Progenitor cell of endocrine pancreas (in vitro differentiated cells): Measurements from ENCODE around the gene AP1M2. TPM values are rescaled to one million over a fixed set of nuclear protein-coding genes. Genes with fewer than 3 reads are reported as not detected.

Experiments used
- DNase-seq: peaks from one replicate; pipeline ENCODE4 v3.0.0; 2021; ENCODE audit warnings: low spot score; ENCODE audit not compliant: unreplicated experiment
- H3K27ac Mint-ChIP-seq: 2 replicates; pipeline ENCODE4 v1.8.0; 2021; ENCODE audit warnings: mild to moderate bottlenecking, moderate library complexity, mixed read lengths
- H3K27me3 Mint-ChIP-seq: 2 replicates; pipeline ENCODE4 v1.8.0; 2021; ENCODE audit warnings: mixed read lengths
- H3K36me3 Mint-ChIP-seq: 2 replicates; pipeline ENCODE4 v1.8.0; 2022; ENCODE audit warnings: mixed read lengths; ENCODE audit not compliant: insufficient read depth
- H3K4me1 Mint-ChIP-seq: 2 replicates; pipeline ENCODE4 v1.8.0; 2021; ENCODE audit warnings: low read depth, mixed read lengths
- H3K4me3 Mint-ChIP-seq: 2 replicates; pipeline ENCODE4 v1.8.0; 2021; ENCODE audit warnings: low read depth, mild to moderate bottlenecking, moderate library complexity, mixed read lengths
- H3K9me3 Mint-ChIP-seq: 2 replicates; pipeline ENCODE4 v1.8.0; 2021; ENCODE audit warnings: low read depth, mixed read lengths
- CTCF ChIP-seq: fragments of 200-600 bp; sonication (generic); IDR thresholded peaks from one replicate; pipeline ENCODE4 v1.5.0; 2021; ENCODE audit warnings: antibody characterized with exemption, mild to moderate bottlenecking; ENCODE audit not compliant: unreplicated experiment
- total RNA-seq: library from RNA; stranded (reverse); gene quantifications from 2 replicates; pipeline ENCODE4 v1.2.1, GENCODE V29; 2021

The AP1M2 gene
- total RNA-seq, 1 donor from 2014 or later = 110 TPM

DNA sequence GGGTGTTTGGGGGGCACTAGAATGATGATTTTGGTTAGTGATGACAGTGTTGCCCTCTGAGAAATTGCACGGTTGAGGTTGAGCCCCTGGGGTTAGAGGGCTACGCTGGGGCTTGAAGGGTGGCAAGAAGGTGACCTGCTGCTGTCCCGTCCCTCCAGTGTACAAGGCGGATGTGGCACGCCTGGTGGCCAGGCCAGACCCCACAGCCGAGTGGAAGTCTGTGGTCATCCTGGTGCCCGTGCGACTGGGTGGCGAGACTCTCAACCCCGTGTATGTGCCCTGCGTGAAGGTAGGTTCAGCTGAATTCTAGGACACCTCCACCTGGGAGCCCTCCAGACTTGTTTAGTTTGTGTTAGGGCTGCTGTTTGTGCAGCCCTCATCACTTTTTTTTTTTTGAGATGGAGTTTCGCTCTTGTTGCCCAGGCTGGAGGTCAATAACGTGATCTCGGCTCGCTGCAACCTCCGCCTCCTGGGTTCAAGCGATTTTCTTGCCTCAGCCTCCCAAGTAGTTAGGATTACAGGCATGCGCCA, 38.3 kb downstream of the AP1M2 start:
- TF ChIP-seq CTCF = no peak

GRCh38 chr19:10546817-10547216, 40.3 kb downstream of the AP1M2 start:
- DNase-seq = no peak
- peaks cover 13% of the 10 kb centered on the region for H3K36me3 Mint-ChIP-seq
- H3K4me1 Mint-ChIP-seq = peaks cover 4% of the 10 kb centered on the region
- H3K27ac Mint-ChIP-seq = no peak overlapping the region
- no peak overlapping the region for H3K4me3 Mint-ChIP-seq
- no peak for TF ChIP-seq CTCF
- no peaks in the 10 kb centered on the region for H3K9me3 Mint-ChIP-seq
- H3K27me3 Mint-ChIP-seq = no peaks in the 10 kb centered on the region

More for the DNA sequence above, 38.3 kb downstream of the AP1M2 start:
- Mint-ChIP-seq H3K4me1 (peaks cover 2% of the 10 kb centered on the region), H3K9me3 (no peaks in the 10 kb centered on the region), H3K36me3 (peaks cover 18% of the 10 kb centered on the region), H3K27ac (no peak overlapping the region), H3K27me3 (no peaks in the 10 kb centered on the region), H3K4me3 (no peak overlapping the region)
- no peak for DNase-seq

DNA sequence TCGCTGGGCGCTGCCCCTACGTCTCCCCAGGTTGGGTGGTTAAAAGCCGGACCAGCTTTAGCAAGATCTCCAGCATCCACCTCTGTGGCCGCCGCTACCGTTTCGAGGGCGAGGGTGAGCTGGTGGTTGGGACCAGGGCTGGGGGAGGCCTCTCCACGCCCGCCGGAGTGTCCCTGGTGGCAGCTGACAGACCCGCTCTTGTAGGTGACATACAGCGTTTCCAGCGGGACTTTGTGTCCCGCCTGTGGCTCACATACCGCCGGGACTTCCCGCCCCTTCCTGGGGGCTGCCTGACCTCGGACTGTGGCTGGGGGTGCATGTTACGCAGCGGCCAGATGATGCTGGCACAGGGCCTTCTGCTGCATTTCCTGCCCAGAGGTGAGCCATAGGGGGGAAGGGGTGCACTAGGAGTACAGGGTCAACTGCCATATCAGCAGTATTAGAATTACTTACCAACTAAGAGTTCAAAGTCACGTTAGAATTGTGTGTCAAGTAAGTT, 42.3 kb downstream of the AP1M2 start:
- no peak for DNase-seq
- Mint-ChIP-seq H3K36me3 (peaks cover 2% of the 10 kb centered on the region), H3K4me1 (peaks cover 4% of the 10 kb centered on the region), H3K9me3 (no peaks in the 10 kb centered on the region), H3K27ac (peak overlapping the region; percentile 56), H3K4me3 (peak overlapping the region; percentile 82), H3K27me3 (no peaks in the 10 kb centered on the region)
- no peak for TF ChIP-seq CTCF

DNA sequence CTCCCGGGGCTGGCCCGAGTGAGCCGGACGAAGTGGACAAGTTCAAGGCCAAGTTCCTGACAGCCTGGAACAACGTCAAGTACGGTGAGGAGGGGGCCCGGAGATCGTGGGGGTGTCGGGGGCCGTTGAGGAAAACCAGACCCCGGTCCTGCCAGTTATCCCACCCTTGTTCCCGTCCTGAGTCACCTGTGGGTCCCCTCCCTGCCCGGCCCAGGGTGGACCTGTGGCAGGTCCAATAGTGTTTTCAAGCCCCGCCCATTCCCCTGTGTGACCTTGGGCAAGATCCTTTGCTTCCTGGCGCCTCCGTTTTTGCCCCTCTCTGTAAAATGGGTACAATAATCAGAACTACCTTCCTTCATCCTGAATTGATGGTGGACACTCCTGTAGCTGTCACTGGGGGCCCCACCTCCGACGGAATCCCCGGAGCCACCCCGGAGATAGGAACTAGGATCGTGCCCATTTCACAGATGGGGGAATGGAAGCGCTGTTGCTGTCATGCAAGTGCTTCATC, 42.8 kb downstream of the AP1M2 start:
- TF ChIP-seq CTCF = no peak
- Mint-ChIP-seq H3K4me3 (peak overlapping the region; percentile 82), H3K36me3 (peaks cover 2% of the 10 kb centered on the region), H3K27ac (peak overlapping the region; percentile 77), H3K4me1 (peaks cover 4% of the 10 kb centered on the region), H3K9me3 (no peaks in the 10 kb centered on the region), H3K27me3 (no peaks in the 10 kb centered on the region)
- DNase-seq = peak; percentile 25

DNA sequence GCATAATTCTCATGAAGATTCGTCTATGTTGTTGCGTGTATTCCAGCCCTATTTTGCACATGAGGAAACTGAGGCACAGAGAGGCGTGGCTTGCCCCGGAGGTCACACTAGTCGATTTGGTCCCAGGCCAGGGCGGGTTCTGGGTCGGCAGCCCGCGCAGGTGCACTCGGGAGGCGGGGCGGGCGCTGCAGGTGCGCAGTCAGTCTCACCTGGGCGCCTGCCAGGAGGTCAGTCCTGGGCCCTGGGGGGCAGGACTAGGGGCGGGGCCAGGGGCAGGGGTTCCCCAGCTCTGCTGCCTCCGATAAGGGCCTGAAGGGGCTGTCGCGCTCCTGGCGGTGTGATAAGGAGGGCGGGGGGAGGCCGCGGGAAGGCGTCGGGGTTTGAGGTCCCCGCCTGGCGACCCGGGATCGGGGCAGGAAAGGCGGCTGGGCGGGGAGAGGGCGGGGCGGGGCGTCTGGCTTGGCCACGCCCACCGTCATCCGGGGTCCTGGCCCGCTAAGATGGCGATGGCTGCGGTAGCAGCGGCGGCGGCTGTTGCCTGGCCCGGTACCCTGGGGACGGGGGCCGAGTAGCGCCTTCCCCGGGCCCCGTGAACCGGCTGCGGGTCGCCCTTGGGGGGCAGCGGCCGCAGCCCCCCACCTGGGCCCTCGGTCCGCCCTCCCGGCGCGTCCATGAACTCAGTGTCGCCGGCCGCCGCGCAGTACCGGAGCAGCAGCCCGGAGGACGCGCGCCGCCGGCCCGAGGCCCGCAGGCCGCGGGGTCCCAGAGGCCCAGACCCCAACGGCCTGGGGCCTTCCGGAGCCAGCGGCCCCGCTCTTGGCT, 43.5 kb downstream of the AP1M2 start, which contains the start of gene ATG4D:
TSS of gene ATG4D (plus strand) at position 485 of the 822 bp plus-strand sequence. CDS start at position 672, 187 bp downstream.
- Mint-ChIP-seq H3K27me3 (peaks cover 4% of the 10 kb centered on the region), H3K27ac (peak within 1 kb of the TSS; percentile 95), H3K4me1 (peaks cover 4% of the 10 kb centered on the region), H3K9me3 (no peaks in the 10 kb centered on the region), H3K36me3 (peaks cover 2% of the 10 kb centered on the region), H3K4me3 (peak within 1 kb of the TSS; percentile 82)
- DNase-seq = peak; percentile 88
- no peak for TF ChIP-seq CTCF
